PC-3 (cell line): ENCODE results near the gene ABCG1. TPM values are rescaled to one million over a fixed set of nuclear protein-coding genes. Genes with fewer than 3 reads are reported as not detected.

Source experiments
- ATAC-seq: fragments of 200-7000 bp; cut with Tn5 transposase; 2 replicates; pipeline ENCODE4 v1.9.1; 2020; ENCODE audit warnings: mild to moderate bottlenecking, moderate library complexity
- BruUV-seq: library from RNA; stranded (reverse); fragments of 400-500 nt; replicated peaks from 2 replicates; lab custom pipeline; 2021; lab: Mats Ljungman, UMichigan
- CTCF ChIA-PET: fragments of 300-600 bp; sonication (Branson Sonifier 250); formaldehyde crosslinking; loops from one replicate; lab custom pipeline; 2022; ENCODE audit warnings: antibody characterized with exemption; lab: Charles Lee
- POLR2A ChIA-PET: fragments of 300-600 bp; sonication (Branson Sonifier 250); formaldehyde crosslinking; loops from one replicate; lab custom pipeline; 2022; ENCODE audit warnings: antibody characterized with exemption; ENCODE audit not compliant: unreplicated experiment; lab: Charles Lee
- DNase-seq: peaks from one replicate; pipeline ENCODE4 v3.0.0-alpha.2; 2015
- H2AFZ ChIP-seq: fragments of 300-600 bp; sonication (generic); 2 replicates; pipeline ENCODE4 v1.6.0; 2016; ENCODE audit warnings: antibody characterized with exemption, low read length
- H3F3A ChIP-seq: fragments of 300-600 bp; sonication (generic); one replicate; pipeline ENCODE4 v1.6.0; 2017; ENCODE audit warnings: antibody characterized with exemption, low read length, control low read depth, mild to moderate bottlenecking; ENCODE audit not compliant: unreplicated experiment
- H3K27ac ChIP-seq: fragments of 300-600 bp; sonication (generic); 2 replicates; pipeline ENCODE4 v1.5.1; 2016; ENCODE audit warnings: mild to moderate bottlenecking, low read length
- H3K27me3 ChIP-seq: fragments of 300-600 bp; sonication (generic); 2 replicates; pipeline ENCODE4 v1.6.1; 2016; ENCODE audit warnings: low read length, mixed read lengths
- H3K36me3 ChIP-seq: fragments of 300-600 bp; sonication (generic); 2 replicates; pipeline ENCODE4 v1.6.1; 2016; ENCODE audit warnings: low read depth, mixed run types, low read length, mixed read lengths
- H3K4me1 ChIP-seq: fragments of 300-600 bp; sonication (generic); 2 replicates; pipeline ENCODE4 v1.5.1; 2016; ENCODE audit warnings: low read length; ENCODE audit not compliant: insufficient read depth
- H3K4me2 ChIP-seq: fragments of 300-600 bp; sonication (generic); 2 replicates; pipeline ENCODE4 v1.6.0; 2016; ENCODE audit warnings: low read length
- H3K4me3 ChIP-seq: fragments of 300-600 bp; sonication (generic); 2 replicates; pipeline ENCODE4 v1.5.1; 2016; ENCODE audit warnings: mild to moderate bottlenecking, low read length, mixed read lengths
- H3K79me2 ChIP-seq: fragments of 300-600 bp; sonication (generic); 2 replicates; pipeline ENCODE4 v1.6.1; 2017; ENCODE audit warnings: low read length, mixed read lengths
- H3K9ac ChIP-seq: fragments of 300-600 bp; sonication (generic); 2 replicates; pipeline ENCODE4 v1.6.0; 2016; ENCODE audit warnings: mild to moderate bottlenecking, low read length
- H3K9me2 ChIP-seq: fragments of 300-600 bp; sonication (generic); replicated peaks from 2 replicates; pipeline ENCODE4 v1.6.1; 2016; ENCODE audit warnings: mixed run types, low read length, mixed read lengths
- H3K9me3 ChIP-seq: fragments of 300-600 bp; sonication (generic); 2 replicates; pipeline ENCODE4 v1.6.1; 2016; ENCODE audit warnings: low read length, mixed read lengths
- H4K20me1 ChIP-seq: fragments of 300-600 bp; sonication (generic); 2 replicates; pipeline ENCODE4 v1.6.1; 2016; ENCODE audit warnings: low read length, mixed read lengths
- CTCF ChIP-seq: fragments of 300-600 bp; sonication (generic); conservative IDR thresholded peaks from 2 replicates; pipeline ENCODE4 v1.5.1; 2017; ENCODE audit warnings: antibody characterized with exemption, low read depth, mild to moderate bottlenecking, low read length
- EZH2 ChIP-seq: fragments of 300-600 bp; sonication (generic); IDR thresholded peaks from one replicate; pipeline ENCODE4 v1.6.1; 2017; ENCODE audit warnings: antibody characterized with exemption, mild to moderate bottlenecking, low read length; ENCODE audit not compliant: unreplicated experiment
- EZH2phosphoT487 ChIP-seq: fragments of 300-600 bp; sonication (generic); IDR thresholded peaks from 2 replicates; pipeline ENCODE4 v1.6.1; 2018; ENCODE audit warnings: mild to moderate bottlenecking, antibody characterized with exemption, low read length, borderline replicate concordance
- intact Hi-C: fragments of 100-400 bp; cut with micrococcal nuclease; formaldehyde crosslinking; loops from 2 replicates; pipeline ENCODE4 v1.9.0; 2023
- total RNA-seq: library from RNA; depleted of rRNA; stranded (reverse); fragments of >200 nt; gene quantifications from 2 replicates; pipeline ENCODE4 v1.2.3, GENCODE V29; 2014

The ABCG1 gene
- total RNA-seq, 1 experiment from 2014 or later = 0.66 TPM

DNA sequence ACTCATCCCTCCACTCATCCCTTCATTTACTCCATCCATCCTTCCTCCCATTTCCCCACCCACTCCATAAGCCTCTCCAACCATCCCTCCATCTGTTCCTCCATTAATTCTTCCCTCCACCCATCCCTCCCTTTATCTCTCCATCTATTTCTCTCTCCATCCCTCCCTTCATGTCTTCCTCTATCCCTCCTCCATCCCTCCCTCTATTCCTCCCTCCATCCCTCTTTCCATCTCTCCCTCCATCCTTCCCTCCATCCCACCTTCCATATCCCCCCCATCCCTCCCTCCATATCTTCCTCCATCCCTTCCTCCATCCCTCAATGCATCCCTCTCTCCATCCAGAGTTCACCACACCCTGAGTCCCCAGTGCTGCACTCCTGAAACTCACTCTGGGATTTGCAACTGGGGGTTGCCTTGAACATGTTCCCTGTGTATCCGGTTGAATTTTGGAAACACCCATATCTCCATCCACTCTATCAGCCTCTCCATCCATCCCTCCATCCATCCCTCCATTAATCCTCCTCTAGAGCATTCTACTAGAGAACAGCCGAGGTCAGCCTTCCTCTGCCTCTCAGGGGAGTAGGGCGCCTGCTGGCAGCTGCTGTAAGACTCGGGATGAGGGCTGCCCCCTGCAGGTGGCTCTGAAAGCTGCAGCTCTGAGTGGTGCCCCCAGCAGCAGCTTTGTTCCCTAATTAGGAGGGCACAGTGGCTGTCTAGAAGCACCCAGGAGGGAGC is 39.4 kb downstream of the ABCG1 start:
- Histone ChIP-seq H3K79me2 (no peaks in the 10 kb centered on the region), H2AFZ (no peak overlapping the region), H3K4me2 (no peak overlapping the region), H3K9ac (no peak overlapping the region), H3K9me2 (no peaks in the 10 kb centered on the region), H3K4me1 (peaks cover 10% of the 10 kb centered on the region), H4K20me1 (no peaks in the 10 kb centered on the region), H3K27ac (no peak overlapping the region), H3K36me3 (no peaks in the 10 kb centered on the region), H3K9me3 (no peaks in the 10 kb centered on the region), H3K27me3 (no peaks in the 10 kb centered on the region; the same call in 1 of the 2 replicates), H3K4me3 (no peak overlapping the region), H3F3A (no peaks in the 10 kb centered on the region)
- TF ChIP-seq EZH2phosphoT487 (no peak), CTCF (peak; percentile 92)
- ChIA-PET CTCF (interaction anchor here (0.6 to 1.2 kb wide), 7 partner anchors 11 to 138 kb away, joined by 3 to 13 read pairs (median 6); no protein-coding TSS in a partner anchor), POLR2A (no interaction called here)
- DNase-seq (peak; percentile 60), ATAC-seq (peak; percentile 45; the same call in 1 of the 2 replicates)
- BruUV-seq = no TSS peak
- intact Hi-C loops = loop anchor here (1.0 kb wide), 2 partner anchors 94 to 113 kb away; no protein-coding TSS in a partner anchor

DNA sequence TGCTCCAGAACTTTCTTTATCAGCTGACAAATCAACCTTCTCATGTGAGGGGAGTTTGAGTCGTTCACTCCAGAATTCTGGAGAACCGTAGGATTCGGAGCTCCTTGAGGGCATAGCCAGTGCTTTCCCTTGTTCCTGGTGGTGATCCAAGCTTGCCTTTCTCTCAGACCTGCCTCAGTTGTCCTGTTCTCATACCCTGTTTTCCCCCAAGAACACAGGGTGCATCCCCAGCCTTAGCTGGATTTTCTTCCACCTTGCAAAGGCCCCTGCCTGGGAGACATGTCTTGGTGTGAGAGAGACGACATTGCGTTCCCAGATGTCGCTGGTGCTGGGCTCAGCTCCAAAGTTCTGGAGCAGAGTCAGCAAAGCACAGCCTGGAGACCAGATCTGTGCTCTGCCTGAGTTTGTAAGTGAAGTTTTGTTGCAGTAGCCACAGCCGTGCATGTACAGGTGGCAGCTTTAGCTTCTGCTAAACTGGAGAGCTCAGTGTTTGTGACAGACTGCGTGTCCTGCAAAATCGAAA is 40.0 kb downstream of the ABCG1 start:
- no peak for ATAC-seq

More for the DNA sequence above, 40.0 kb downstream of the ABCG1 start:
- TF ChIP-seq CTCF (peak; percentile 18; the same call in 1 of the 2 replicates), EZH2phosphoT487 (no peak), EZH2 (no peak)
- no peak overlapping the region for H2AFZ ChIP-seq
- BruUV-seq = no TSS peak
- CTCF ChIA-PET = interaction anchor here (0.6 to 1.2 kb wide), 7 partner anchors 10 to 138 kb away, joined by 3 to 13 read pairs (median 6); no protein-coding TSS in a partner anchor
- H3K9me2 ChIP-seq = no peaks in the 10 kb centered on the region
- no peaks in the 10 kb centered on the region for H4K20me1 ChIP-seq
- no peaks in the 10 kb centered on the region for H3K79me2 ChIP-seq
- H3K4me3 ChIP-seq = no peak overlapping the region
- no peak overlapping the region for H3K4me2 ChIP-seq
- H3K36me3 ChIP-seq = no peaks in the 10 kb centered on the region
- H3F3A ChIP-seq = no peaks in the 10 kb centered on the region
- no peak overlapping the region for H3K27ac ChIP-seq
- no peak for DNase-seq
- H3K4me1 ChIP-seq = peaks cover 14% of the 10 kb centered on the region
- H3K27me3 ChIP-seq = no peaks in the 10 kb centered on the region; the same call in 1 of the 2 replicates
- no peak overlapping the region for H3K9ac ChIP-seq
- intact Hi-C loops = loop anchor here (1.0 kb wide), 2 partner anchors 95 to 114 kb away; no protein-coding TSS in a partner anchor
- POLR2A ChIA-PET = no interaction called here
- no peaks in the 10 kb centered on the region for H3K9me3 ChIP-seq
